SHP77 (cell line): Measurements from ENCODE around the gene NCKAP5.
A peak's percentile ranks its signal among the peaks of the same experiment; 100 is the strongest.

Experiments
- DNase-seq, 2 experiments: peaks; one replicate each; lab custom pipeline; 2025; lab: John Stamatoyannopoulos, UW

The NCKAP5 gene

DNA sequence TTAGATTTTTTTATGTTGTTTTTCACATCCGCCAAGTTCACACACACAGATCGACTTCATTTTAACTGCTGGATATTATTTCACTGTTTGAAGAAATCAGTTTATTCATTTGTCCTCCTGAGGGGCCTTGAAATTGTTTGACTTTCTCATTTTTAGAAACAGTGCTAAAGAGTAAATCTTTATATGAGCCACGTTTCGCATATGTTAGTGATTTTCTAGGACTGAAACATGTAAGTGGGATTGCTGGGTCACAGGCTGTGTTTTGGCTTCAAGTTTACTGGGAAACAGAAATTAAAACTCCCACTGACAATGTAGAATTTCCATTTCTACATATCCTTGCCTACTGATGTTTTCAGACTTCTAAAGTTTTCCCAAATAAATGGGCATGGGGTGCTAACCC is 363.8 kb downstream of the NCKAP5 start:
- DNase-seq, result no peak

GRCh38 chr2:133200684-133201421 is 367.4 kb downstream of the NCKAP5 start:
- no peak for DNase-seq

DNA sequence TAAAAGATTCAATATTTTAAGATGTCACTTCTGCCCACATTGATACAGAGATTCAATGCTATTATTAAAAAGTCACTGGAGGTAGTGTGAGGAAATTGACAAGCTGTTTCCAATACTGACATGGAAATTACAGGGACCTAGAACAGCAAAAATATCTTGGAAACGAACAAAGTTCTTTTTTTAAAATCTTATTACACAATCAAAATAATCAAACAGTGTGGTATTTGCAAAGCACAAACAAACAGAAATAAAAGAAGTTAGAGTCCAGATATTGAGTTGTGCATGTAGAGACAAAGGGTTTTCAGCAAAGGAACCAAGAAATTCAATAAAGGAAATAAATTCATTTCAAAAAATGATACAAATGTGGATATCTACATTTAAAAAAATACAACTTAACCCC is 369.6 kb downstream of the NCKAP5 start:
- DNase-seq, result no peak

- no peak for DNase-seq
Observed at GRCh38 chr2:133197156-133197555, 371.1 kb downstream of the NCKAP5 start.

DNA sequence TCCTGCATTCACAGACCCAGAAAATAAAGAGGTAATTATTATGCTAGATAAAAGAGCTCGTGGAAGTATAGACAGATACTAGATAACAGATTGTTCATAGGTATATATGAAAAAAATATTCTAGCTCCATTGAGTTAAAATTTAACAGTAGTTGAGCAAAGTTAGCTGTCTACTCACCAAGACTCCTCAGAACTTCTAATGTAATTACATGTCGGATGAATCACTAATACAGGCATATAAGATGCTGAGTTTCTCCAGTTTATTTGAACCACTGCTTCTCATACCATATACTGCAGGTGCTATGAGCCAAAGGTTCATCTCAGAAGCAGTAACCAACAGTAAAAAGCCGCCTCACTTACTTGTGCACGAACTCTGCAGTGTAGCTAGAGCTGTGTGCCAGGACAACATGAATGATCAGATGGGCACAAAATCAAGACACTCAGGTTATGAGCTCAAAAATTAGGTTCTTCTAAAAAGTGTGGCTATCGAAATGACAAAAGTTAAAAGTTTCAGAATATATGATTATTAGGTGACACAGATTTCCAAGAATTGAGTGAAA is 373.4 kb downstream of the NCKAP5 start:
- DNase-seq, result no peak

GRCh38 chr2:133194362-133194655 is 374.0 kb downstream of the NCKAP5 start:
- no peak for DNase-seq

DNA sequence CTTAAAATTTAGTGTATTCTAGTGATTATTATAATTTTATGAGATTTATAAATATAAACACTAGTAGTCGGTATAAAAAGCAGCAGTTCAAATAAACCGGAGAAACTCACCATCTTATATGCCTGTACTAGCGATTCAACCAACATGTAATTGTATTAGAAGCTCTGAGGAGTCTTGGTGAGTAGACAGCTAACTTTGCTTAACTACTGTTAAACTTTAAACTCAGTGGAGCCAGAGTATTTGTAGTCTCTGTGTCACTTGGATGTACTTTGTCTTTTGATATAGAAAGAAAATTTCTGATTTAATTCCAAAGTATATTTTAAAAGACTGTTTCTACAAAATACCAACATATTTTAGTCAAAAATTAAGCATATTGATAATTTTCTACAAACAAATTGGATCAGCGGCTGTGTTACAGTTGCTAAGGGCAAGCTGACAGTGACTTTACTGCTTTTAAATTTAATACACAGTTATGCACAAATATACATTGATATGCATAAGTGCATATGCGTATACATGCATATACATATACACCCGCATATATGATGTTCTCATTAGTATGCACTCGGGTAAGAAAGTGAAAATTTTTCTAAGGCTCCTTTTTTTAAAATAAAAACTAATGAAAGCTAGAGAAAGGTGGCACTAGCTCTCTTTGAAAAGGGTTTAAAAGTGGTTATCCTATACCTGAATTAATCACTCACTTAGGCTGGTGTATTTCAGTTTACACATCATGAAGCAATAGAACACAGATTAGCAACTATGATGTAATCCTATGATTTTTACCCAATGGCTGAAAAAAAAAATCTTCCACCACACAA is 374.5 kb downstream of the NCKAP5 start:
- DNase-seq, result no peak

DNA sequence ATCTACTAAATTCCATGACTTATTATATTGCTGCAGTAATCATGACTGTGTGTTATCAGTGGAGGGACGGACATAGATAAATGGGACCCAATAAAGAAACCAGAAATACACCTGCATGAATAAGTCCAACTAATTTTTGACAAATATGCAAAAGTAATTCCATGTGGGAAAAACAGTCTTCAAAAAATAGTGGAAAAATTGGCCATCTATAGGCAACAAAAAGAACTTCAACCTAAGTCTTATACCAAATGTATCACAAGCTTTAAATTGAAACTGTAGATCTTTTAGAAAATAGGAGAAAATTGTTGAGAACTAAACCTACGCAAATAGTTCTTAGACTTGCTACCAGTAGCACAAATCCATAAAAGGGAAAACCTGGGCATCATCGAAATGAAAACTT is 376.2 kb downstream of the NCKAP5 start:
- no peak for DNase-seq

- no peak for DNase-seq
Observed at GRCh38 chr2:133177196-133177595, 391.1 kb downstream of the NCKAP5 start.

DNA sequence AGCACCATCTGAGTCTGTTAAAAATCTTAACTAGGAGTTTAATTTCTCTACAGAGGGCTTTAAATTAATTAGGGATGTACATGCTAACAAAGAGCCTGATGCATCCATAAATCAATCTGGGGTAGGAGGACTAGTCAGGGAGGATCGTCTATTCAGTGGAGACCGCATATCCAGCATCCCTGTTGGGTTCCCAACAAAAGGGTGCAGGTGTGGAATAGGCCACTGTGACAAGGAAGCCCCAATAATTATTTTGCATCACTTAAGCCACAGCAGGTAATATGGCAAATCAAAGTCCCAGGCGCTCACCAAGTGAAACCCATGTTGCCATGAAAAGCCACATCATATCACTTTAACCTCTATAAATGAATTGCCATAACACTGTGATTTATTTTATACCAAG is 392.3 kb downstream of the NCKAP5 start:
- DNase-seq, result no peak

DNA sequence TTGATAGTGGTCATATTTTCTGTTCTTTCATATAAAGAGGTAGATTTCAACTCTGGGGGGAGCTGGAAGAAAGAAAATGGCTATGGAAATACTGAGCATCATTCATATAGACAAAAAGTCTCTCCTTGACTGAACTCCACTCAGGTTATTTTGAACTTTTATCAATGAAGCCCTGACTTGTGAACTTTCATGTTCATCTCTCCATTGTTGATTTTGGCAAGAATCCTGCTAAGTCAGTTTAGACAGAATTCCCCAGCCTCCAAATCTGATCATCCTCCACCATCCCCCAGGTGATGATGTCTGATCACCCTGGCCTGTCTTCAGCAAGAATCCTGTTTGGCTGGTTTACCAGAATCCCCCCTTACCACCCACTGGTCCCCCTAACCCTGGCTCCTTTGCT is 395.0 kb downstream of the NCKAP5 start:
- no peak for DNase-seq

DNA sequence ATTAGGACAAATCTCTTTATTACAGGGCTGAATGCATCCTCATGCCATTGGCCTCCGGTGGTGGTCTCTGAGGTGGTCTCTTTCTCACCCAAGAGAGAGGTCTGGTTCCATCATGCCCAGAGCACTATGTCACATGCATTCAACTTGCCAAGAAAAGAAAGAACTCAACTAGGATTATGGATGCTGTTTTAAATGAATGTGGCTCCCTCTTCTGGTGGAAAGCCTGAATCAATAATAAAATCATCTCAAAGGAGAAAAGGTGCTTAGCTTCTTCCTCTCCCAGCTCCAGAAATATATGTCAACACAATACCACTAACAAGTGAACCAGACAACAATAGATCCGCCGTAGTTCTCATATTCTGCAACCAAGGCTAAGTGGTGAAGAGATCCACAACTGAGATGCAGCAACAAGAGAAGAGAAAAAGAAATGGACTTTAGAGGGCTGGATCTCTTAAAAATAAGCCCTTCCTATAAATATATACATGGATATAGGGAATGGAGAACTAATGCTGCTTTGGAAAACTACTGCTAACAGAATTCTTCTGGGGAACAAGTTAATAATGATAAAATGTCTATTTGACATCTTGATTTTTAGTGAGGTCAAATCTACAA is 396.8 kb downstream of the NCKAP5 start:
- DNase-seq, result peak; percentile 54 to 70

GRCh38 chr2:133169274-133169912 is 398.9 kb downstream of the NCKAP5 start:
- no peak for DNase-seq

GRCh38 chr2:133167990-133168389 is 400.3 kb downstream of the NCKAP5 start:
- no peak for DNase-seq

- no peak for DNase-seq
Observed at GRCh38 chr2:133167223-133167622, 401.0 kb downstream of the NCKAP5 start.

- DNase-seq, result no peak
Observed at GRCh38 chr2:133166031-133166430, 402.2 kb downstream of the NCKAP5 start.

- no peak for DNase-seq
Observed at GRCh38 chr2:133163111-133163510, 405.2 kb downstream of the NCKAP5 start.

GRCh38 chr2:133158442-133158841 is 409.8 kb downstream of the NCKAP5 start:
- no peak for DNase-seq

- peak in 1 of 2 experiments; percentile 3 for DNase-seq
Observed at GRCh38 chr2:133158024-133158423, 410.2 kb downstream of the NCKAP5 start.

GRCh38 chr2:133157141-133157540 is 411.1 kb downstream of the NCKAP5 start:
- DNase-seq, result no peak

GRCh38 chr2:133152801-133153200 is 415.5 kb downstream of the NCKAP5 start:
- DNase-seq, result no peak

DNA sequence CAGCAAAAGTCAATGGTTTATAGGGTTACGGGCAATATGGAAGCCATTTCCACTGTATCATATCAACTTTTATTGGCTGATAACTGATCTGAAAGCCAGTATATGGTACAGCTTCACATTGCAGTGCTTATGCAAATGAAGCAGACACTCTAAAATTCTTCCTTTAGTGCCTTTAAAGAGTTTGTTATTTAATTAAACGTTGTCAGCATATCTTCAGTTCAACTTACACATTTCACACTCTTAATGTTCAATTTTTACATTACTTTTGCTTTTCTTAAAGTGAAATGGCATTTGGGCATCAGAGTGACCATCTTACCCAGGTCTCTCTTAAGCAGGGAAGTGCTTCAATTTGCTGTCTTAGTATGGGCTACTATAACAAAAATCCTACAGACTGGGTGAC is 420.1 kb downstream of the NCKAP5 start:
- no peak for DNase-seq
